Superior temporal gyrus (tissue), 1 donor: ENCODE measurements around the gene LGALS4.
"Not testable (repeated sequence)": the region's sequence is repeated elsewhere in the genome, so short reads cannot be mapped to it uniquely, and the experiment has no call there.

ENCODE experiments used
- DNase-seq: peaks from one replicate; pipeline ENCODE4 v3.0.0-alpha.2; 2016; ENCODE audit errors: extremely low spot score

Gene LGALS4

GRCh38 chr19:38795549-38795948 is 17.2 kb downstream of the LGALS4 start:
- DNase-seq = no peak

- no peak for DNase-seq
Observed at GRCh38 chr19:38793671-38794070, 19.1 kb downstream of the LGALS4 start.

GRCh38 chr19:38793177-38793576 is 19.6 kb downstream of the LGALS4 start:
- DNase-seq = peak; percentile 32

- DNase-seq = no peak
Observed at GRCh38 chr19:38792250-38793111, 20.3 kb downstream of the LGALS4 start.

- DNase-seq = not testable (repeated sequence)
Observed at GRCh38 chr19:38791451-38792064, 21.2 kb downstream of the LGALS4 start.

GRCh38 chr19:38790507-38791403 is 22.0 kb downstream of the LGALS4 start:
- DNase-seq = not testable (repeated sequence)

GRCh38 chr19:38788478-38789243 is 24.1 kb downstream of the LGALS4 start, which contains the start of gene LGALS7B:
LGALS7B (plus strand) TSS chr19:38789200; CDS start chr19:38789227, 27 bp downstream.
- no peak for DNase-seq

- DNase-seq = no peak
Observed at GRCh38 chr19:38786572-38787265, 26.0 kb downstream of the LGALS4 start.

- not testable (repeated sequence) for DNase-seq
Observed at GRCh38 chr19:38786061-38786460, 26.7 kb downstream of the LGALS4 start.

GRCh38 chr19:38785187-38785699 is 27.5 kb downstream of the LGALS4 start:
- DNase-seq = no peak

GRCh38 chr19:38784224-38784623 is 28.5 kb downstream of the LGALS4 start:
- no peak for DNase-seq

GRCh38 chr19:38782212-38782611 is 30.5 kb downstream of the LGALS4 start:
- DNase-seq = not testable (repeated sequence)

GRCh38 chr19:38781058-38781457 is 31.7 kb downstream of the LGALS4 start:
- DNase-seq = no peak

GRCh38 chr19:38780443-38780842 is 32.3 kb downstream of the LGALS4 start:
- DNase-seq = no peak

GRCh38 chr19:38778733-38779132 is 34.0 kb downstream of the LGALS4 start:
- DNase-seq = no peak

GRCh38 chr19:38774181-38774950 is 38.4 kb downstream of the LGALS4 start:
- no peak for DNase-seq

GRCh38 chr19:38773469-38774177 is 39.1 kb downstream of the LGALS4 start, which contains the start of gene LGALS7:
LGALS7 (minus strand) TSS chr19:38773517; CDS start chr19:38773492, 25 bp downstream.
- no peak for DNase-seq

- DNase-seq = not testable (repeated sequence)
Observed at GRCh38 chr19:38771569-38771968, 41.2 kb downstream of the LGALS4 start.

GRCh38 chr19:38770949-38771275 is 41.8 kb downstream of the LGALS4 start:
- DNase-seq = not testable (repeated sequence)
